ENCODE data around the gene MTA3.

DNA sequence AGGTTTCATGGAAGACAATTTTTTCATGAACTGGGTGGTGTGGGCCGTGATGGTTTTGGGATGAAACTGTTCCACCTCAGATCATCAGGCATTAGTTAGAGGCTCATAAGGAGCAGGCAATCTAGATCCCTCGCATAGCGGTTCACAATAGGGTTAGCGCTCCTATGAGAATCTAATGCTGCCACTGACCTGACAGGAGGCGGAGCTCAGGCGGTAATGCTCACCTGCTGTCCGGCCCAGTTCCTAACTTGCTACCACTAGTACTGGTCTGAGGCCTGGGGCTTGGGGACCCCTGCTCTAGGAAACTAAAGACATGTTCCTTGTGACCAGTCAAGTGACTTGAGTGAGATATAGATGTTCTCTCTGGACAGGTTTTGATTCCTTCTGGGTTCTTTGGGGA lies 146.3 kb downstream of the MTA3 start:
- TF ChIP-seq EZH2phosphoT487 (IDR thresholded peaks at IDR 0.05; ENCODE audit: borderline replicate concordance): no peak
- TF ChIP-seq, protein P1, sequence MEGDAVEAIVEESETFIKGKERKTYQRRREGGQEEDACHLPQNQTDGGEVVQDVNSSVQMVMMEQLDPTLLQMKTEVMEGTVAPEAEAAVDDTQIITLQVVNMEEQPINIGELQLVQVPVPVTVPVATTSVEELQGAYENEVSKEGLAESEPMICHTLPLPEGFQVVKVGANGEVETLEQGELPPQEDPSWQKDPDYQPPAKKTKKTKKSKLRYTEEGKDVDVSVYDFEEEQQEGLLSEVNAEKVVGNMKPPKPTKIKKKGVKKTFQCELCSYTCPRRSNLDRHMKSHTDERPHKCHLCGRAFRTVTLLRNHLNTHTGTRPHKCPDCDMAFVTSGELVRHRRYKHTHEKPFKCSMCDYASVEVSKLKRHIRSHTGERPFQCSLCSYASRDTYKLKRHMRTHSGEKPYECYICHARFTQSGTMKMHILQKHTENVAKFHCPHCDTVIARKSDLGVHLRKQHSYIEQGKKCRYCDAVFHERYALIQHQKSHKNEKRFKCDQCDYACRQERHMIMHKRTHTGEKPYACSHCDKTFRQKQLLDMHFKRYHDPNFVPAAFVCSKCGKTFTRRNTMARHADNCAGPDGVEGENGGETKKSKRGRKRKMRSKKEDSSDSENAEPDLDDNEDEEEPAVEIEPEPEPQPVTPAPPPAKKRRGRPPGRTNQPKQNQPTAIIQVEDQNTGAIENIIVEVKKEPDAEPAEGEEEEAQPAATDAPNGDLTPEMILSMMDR (conservative IDR thresholded peaks at IDR 0.05; ENCODE audit: low read length): no peak

Data from Loucy (cell line).